Central memory CD8-positive, alpha-beta T cell (primary cell): Measurements from ENCODE around the gene FOXI3.

Source experiments
- ATAC-seq: fragments of 150-1000 bp; cut with Tn5 transposase; replicated peaks from 2 replicates; pipeline ENCODE4 v1.10.0; 2022; ENCODE audit warnings: mild to moderate bottlenecking, moderate FRiP score, moderate number of reproducible peaks; ENCODE audit not compliant: poor library complexity, severe bottlenecking; ENCODE audit errors: extremely low read depth
- DNase-seq, 2 donors: peaks; one replicate each; pipeline ENCODE4 v3.0.0; 2021; ENCODE audit warnings: low spot score in 2 of 2
- H3K27ac Mint-ChIP-seq: one replicate; pipeline ENCODE4 v1.8.0; 2022; ENCODE audit warnings: low read depth, mild to moderate bottlenecking, moderate library complexity, mixed read lengths
- H3K27me3 Mint-ChIP-seq: one replicate; pipeline ENCODE4 v1.8.0; 2022; ENCODE audit warnings: mixed read lengths
- H3K36me3 Mint-ChIP-seq: one replicate; pipeline ENCODE4 v1.8.0; 2022; ENCODE audit warnings: mild to moderate bottlenecking, moderate library complexity, mixed read lengths; ENCODE audit not compliant: insufficient read depth
- H3K4me1 Mint-ChIP-seq: one replicate; pipeline ENCODE4 v1.8.0; 2022; ENCODE audit warnings: mixed read lengths
- H3K4me3 Mint-ChIP-seq: one replicate; pipeline ENCODE4 v1.8.0; 2022; ENCODE audit warnings: mild to moderate bottlenecking, moderate library complexity, mixed read lengths
- H3K9me3 Mint-ChIP-seq: one replicate; pipeline ENCODE4 v1.8.0; 2022; ENCODE audit warnings: mixed read lengths

Gene FOXI3

GRCh38 chr2:88452565-88452905 lies at the start of gene FOXI3:
FOXI3 (minus strand) TSS chr2:88452693; CDS start chr2:88452535, 158 bp downstream.
- Mint-ChIP-seq H3K4me3 (peak within 1 kb of the TSS; percentile 74), H3K4me1 (peaks cover 11% of the 10 kb centered on the region), H3K36me3 (peaks cover 2% of the 10 kb centered on the region), H3K27ac (no peak within 1 kb of the TSS), H3K27me3 (peaks cover 80% of the 10 kb centered on the region), H3K9me3 (no peaks in the 10 kb centered on the region)
- no peak for ATAC-seq
- DNase-seq, result no peak

GRCh38 chr2:88500691-88501090 lies 48.2 kb upstream of the FOXI3 start:
- Mint-ChIP-seq H3K27ac (no peak overlapping the region), H3K9me3 (no peaks in the 10 kb centered on the region), H3K27me3 (peaks cover 24% of the 10 kb centered on the region), H3K4me3 (no peak overlapping the region), H3K4me1 (no peaks in the 10 kb centered on the region), H3K36me3 (no peaks in the 10 kb centered on the region)
- ATAC-seq (no peak), DNase-seq (no peak)

GRCh38 chr2:88499204-88499603 lies 46.7 kb upstream of the FOXI3 start:
- Mint-ChIP-seq H3K27ac (no peak overlapping the region), H3K9me3 (no peaks in the 10 kb centered on the region), H3K4me3 (no peak overlapping the region), H3K4me1 (no peaks in the 10 kb centered on the region), H3K36me3 (no peaks in the 10 kb centered on the region), H3K27me3 (peaks cover 24% of the 10 kb centered on the region)
- DNase-seq (no peak), ATAC-seq (no peak)

- H3K4me1 Mint-ChIP-seq, result no peaks in the 10 kb centered on the region
- no peak overlapping the region for H3K4me3 Mint-ChIP-seq
- no peak for ATAC-seq
- H3K27ac Mint-ChIP-seq, result no peak overlapping the region
- no peak for DNase-seq
- H3K27me3 Mint-ChIP-seq, result peaks cover 37% of the 10 kb centered on the region
- H3K9me3 Mint-ChIP-seq, result no peaks in the 10 kb centered on the region
- no peaks in the 10 kb centered on the region for H3K36me3 Mint-ChIP-seq
Observed at GRCh38 chr2:88493481-88493880, 41.0 kb upstream of the FOXI3 start.

- Mint-ChIP-seq H3K36me3 (no peaks in the 10 kb centered on the region), H3K4me1 (no peaks in the 10 kb centered on the region)
Observed at GRCh38 chr2:88492002-88492401, 39.5 kb upstream of the FOXI3 start.

GRCh38 chr2:88489181-88489580 lies 36.7 kb upstream of the FOXI3 start:
- H3K27me3 Mint-ChIP-seq, result peaks cover 37% of the 10 kb centered on the region
- ATAC-seq, result no peak

More at GRCh38 chr2:88492002-88492401, 39.5 kb upstream of the FOXI3 start:
- peaks cover 37% of the 10 kb centered on the region for H3K27me3 Mint-ChIP-seq
- DNase-seq, result no peak
- no peaks in the 10 kb centered on the region for H3K9me3 Mint-ChIP-seq
- H3K27ac Mint-ChIP-seq, result no peak overlapping the region
- no peak overlapping the region for H3K4me3 Mint-ChIP-seq
- ATAC-seq, result no peak

GRCh38 chr2:88483200-88483599 lies 30.7 kb upstream of the FOXI3 start:
- no peak overlapping the region for H3K4me3 Mint-ChIP-seq
- ATAC-seq (no peak), DNase-seq (no peak)
- peaks cover 30% of the 10 kb centered on the region for H3K27me3 Mint-ChIP-seq
- no peaks in the 10 kb centered on the region for H3K4me1 Mint-ChIP-seq
- H3K9me3 Mint-ChIP-seq, result no peaks in the 10 kb centered on the region
- H3K36me3 Mint-ChIP-seq, result no peaks in the 10 kb centered on the region
- no peak overlapping the region for H3K27ac Mint-ChIP-seq

More at GRCh38 chr2:88489181-88489580, 36.7 kb upstream of the FOXI3 start:
- no peak overlapping the region for H3K27ac Mint-ChIP-seq
- no peaks in the 10 kb centered on the region for H3K36me3 Mint-ChIP-seq
- H3K9me3 Mint-ChIP-seq, result no peaks in the 10 kb centered on the region
- H3K4me3 Mint-ChIP-seq, result no peak overlapping the region
- no peak for DNase-seq
- H3K4me1 Mint-ChIP-seq, result no peaks in the 10 kb centered on the region

- no peaks in the 10 kb centered on the region for H3K4me1 Mint-ChIP-seq
- H3K9me3 Mint-ChIP-seq, result no peaks in the 10 kb centered on the region
- ATAC-seq, result no peak
- H3K4me3 Mint-ChIP-seq, result no peak overlapping the region
- no peaks in the 10 kb centered on the region for H3K36me3 Mint-ChIP-seq
- peaks cover 37% of the 10 kb centered on the region for H3K27me3 Mint-ChIP-seq
- no peak for DNase-seq
- H3K27ac Mint-ChIP-seq, result no peak overlapping the region
Observed at GRCh38 chr2:88481691-88482336, 29.3 kb upstream of the FOXI3 start.

GRCh38 chr2:88472811-88473210 lies 20.3 kb upstream of the FOXI3 start:
- DNase-seq (no peak), ATAC-seq (no peak)
- H3K36me3 Mint-ChIP-seq, result no peaks in the 10 kb centered on the region
- no peak overlapping the region for H3K4me3 Mint-ChIP-seq
- H3K4me1 Mint-ChIP-seq, result no peaks in the 10 kb centered on the region
- peaks cover 5% of the 10 kb centered on the region for H3K9me3 Mint-ChIP-seq
- peaks cover 21% of the 10 kb centered on the region for H3K27me3 Mint-ChIP-seq
- no peak overlapping the region for H3K27ac Mint-ChIP-seq

- DNase-seq (no peak), ATAC-seq (no peak)
- no peak overlapping the region for H3K27ac Mint-ChIP-seq
- no peak overlapping the region for H3K4me3 Mint-ChIP-seq
- H3K4me1 Mint-ChIP-seq, result no peaks in the 10 kb centered on the region
- no peaks in the 10 kb centered on the region for H3K36me3 Mint-ChIP-seq
- peaks cover 18% of the 10 kb centered on the region for H3K27me3 Mint-ChIP-seq
- H3K9me3 Mint-ChIP-seq, result peaks cover 5% of the 10 kb centered on the region
Observed at GRCh38 chr2:88471083-88471942, 18.8 kb upstream of the FOXI3 start.

- ATAC-seq, result no peak
- no peaks in the 10 kb centered on the region for H3K4me1 Mint-ChIP-seq
- DNase-seq, result no peak
- H3K36me3 Mint-ChIP-seq, result no peaks in the 10 kb centered on the region
- peaks cover 5% of the 10 kb centered on the region for H3K9me3 Mint-ChIP-seq
- no peak overlapping the region for H3K27ac Mint-ChIP-seq
- H3K27me3 Mint-ChIP-seq, result peaks cover 6% of the 10 kb centered on the region
- no peak overlapping the region for H3K4me3 Mint-ChIP-seq
Observed at GRCh38 chr2:88469202-88470114, 17.0 kb upstream of the FOXI3 start.

- Mint-ChIP-seq H3K27me3 (peaks cover 39% of the 10 kb centered on the region), H3K4me1 (no peaks in the 10 kb centered on the region), H3K9me3 (no peaks in the 10 kb centered on the region), H3K27ac (no peak overlapping the region), H3K36me3 (no peaks in the 10 kb centered on the region), H3K4me3 (no peak overlapping the region)
- ATAC-seq (no peak), DNase-seq (no peak)
Observed at GRCh38 chr2:88464153-88464552, 11.7 kb upstream of the FOXI3 start.
